Thyroid gland (tissue), 4 donors: Measurements from ENCODE around the gene OSBPL8.

Experiments
- CTCF ChIP-seq, 6 experiments: fragments of 200-600 bp in 3 of 6; fragments of 450-650 bp in 3 of 6; sonication (generic) in 3 of 6; IDR thresholded peaks; one replicate each; pipeline ENCODE4 v1.5.1; 2016 to 2019; ENCODE audit warnings: antibody characterized with exemption in 6 of 6, mild to moderate bottlenecking in 2 of 6, inconsistent platforms in 1 of 6, moderate library complexity in 1 of 6
- POLR2A ChIP-seq, 2 donors: fragments of 450-650 bp; IDR thresholded peaks; one replicate each; pipeline ENCODE4 v1.6.1; 2017; ENCODE audit warnings: antibody characterized with exemption in 2 of 2, mild to moderate bottlenecking in 2 of 2, moderate library complexity in 1 of 2

GRCh38 chr12:76399040-76399439 lies 160.5 kb downstream of the OSBPL8 start:
- TF ChIP-seq POLR2A (IDR thresholded peaks at IDR 0.05): no peak
- TF ChIP-seq CTCF (IDR thresholded peaks at IDR 0.05): no peak
